ENCODE results near the gene DYNC2LI1. TPM values are rescaled to one million over a fixed set of nuclear protein-coding genes. Genes with fewer than 3 reads are reported as not detected.

DYNC2LI1 gene
- total and polyA plus RNA-seq, 2 donors: 11.8 to 70.8 TPM

DNA sequence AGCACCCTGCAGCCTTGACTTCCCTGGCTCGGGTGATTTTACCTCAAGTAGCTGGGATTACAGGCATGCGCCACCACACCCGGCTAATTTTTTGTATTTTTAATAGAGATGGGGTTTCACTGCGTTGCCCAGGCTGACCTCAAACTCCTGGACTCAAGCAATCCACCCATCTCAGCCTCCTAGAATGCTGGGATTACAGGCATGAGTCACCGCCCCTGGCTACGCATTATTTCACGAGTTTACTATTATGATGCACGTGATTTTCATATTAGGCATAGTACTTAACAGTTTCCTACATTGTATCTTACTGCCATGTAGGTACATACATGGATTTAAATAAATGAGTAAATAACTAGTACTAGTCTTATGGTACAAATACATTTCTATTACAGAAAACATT lies 4.4 kb downstream of the DYNC2LI1 start:
- no peak for DNase-seq (ENCODE audit: extremely low spot score)
- WGBS: 88% methylated on average over 8 of the region's 8 CpGs
- H3K36me3 ChIP-seq (ENCODE audit: insufficient read depth): no peaks in the 10 kb centered on the region

GRCh38 chr2:43787895-43788294 lies 14.1 kb downstream of the DYNC2LI1 start:
- H3K4me3 ChIP-seq (ENCODE audit: low read depth, low read length): no peak overlapping the region
- no peaks in the 10 kb centered on the region for H3K4me1 ChIP-seq (ENCODE audit: insufficient read depth)
- H3K27ac ChIP-seq (ENCODE audit: low read depth): no peak overlapping the region
- no peaks in the 10 kb centered on the region for H3K36me3 ChIP-seq (ENCODE audit: insufficient read depth)
- DNase-seq (ENCODE audit: extremely low spot score): no peak

More for the DNA sequence above, 4.4 kb downstream of the DYNC2LI1 start:
- Histone ChIP-seq H3K4me3 (ENCODE audit: low read depth, low read length) (no peak overlapping the region), H3K27ac (ENCODE audit: low read depth) (no peak overlapping the region), H3K4me1 (ENCODE audit: insufficient read depth) (no peaks in the 10 kb centered on the region)

DNA sequence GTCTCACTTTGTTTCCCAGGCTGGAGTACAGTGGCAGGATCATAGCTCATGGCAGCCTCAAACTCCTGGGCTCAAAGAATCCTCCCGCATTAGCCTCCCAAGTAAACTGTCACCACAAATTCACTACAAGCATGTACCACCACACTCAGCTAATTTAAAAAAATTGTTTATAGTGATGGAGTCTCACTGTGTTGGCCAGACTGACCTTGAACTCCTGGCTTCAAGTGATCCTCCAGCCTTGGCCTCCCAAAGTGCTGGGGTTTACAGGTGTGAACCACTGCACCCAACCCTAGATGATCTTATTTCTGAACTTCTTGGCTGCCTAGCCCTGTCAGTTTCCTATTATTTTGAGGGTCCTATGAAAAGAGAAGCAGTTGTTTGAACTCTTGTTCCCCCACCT lies 14.8 kb downstream of the DYNC2LI1 start:
- DNase-seq (ENCODE audit: extremely low spot score): no peak
- Histone ChIP-seq H3K36me3 (ENCODE audit: insufficient read depth) (no peaks in the 10 kb centered on the region), H3K4me3 (ENCODE audit: low read depth, low read length) (no peak overlapping the region), H3K27ac (ENCODE audit: low read depth) (no peak overlapping the region), H3K4me1 (ENCODE audit: insufficient read depth) (no peaks in the 10 kb centered on the region)
- WGBS: 98% methylated on average over 1 of the region's 1 CpG

DNA sequence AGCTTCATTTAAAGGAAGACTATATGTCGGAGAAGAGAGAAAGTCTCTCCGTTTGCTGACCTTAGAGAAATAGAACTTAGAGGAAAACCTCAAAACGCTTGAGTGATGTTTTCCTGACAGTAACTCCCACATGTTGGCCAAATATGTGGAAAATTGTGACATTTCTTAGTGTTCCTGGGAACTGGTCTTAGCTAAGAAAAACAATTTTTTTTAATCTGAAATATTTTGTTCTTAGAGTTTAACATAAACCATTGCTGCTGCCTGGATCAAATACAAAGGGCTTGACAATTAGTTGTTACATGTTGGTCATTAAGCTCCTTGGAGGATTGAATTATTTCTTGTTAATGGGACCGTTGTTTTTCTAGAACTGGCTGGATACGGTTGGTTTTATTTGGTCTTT lies 16.3 kb downstream of the DYNC2LI1 start:
- Histone ChIP-seq H3K4me3 (ENCODE audit: low read depth, low read length) (no peak overlapping the region), H3K27ac (ENCODE audit: low read depth) (no peak overlapping the region), H3K36me3 (ENCODE audit: insufficient read depth) (no peaks in the 10 kb centered on the region), H3K4me1 (ENCODE audit: insufficient read depth) (no peaks in the 10 kb centered on the region)
- no peak for DNase-seq (ENCODE audit: extremely low spot score)
- 80% methylated on average over 5 of the region's 5 CpGs for WGBS

DNA sequence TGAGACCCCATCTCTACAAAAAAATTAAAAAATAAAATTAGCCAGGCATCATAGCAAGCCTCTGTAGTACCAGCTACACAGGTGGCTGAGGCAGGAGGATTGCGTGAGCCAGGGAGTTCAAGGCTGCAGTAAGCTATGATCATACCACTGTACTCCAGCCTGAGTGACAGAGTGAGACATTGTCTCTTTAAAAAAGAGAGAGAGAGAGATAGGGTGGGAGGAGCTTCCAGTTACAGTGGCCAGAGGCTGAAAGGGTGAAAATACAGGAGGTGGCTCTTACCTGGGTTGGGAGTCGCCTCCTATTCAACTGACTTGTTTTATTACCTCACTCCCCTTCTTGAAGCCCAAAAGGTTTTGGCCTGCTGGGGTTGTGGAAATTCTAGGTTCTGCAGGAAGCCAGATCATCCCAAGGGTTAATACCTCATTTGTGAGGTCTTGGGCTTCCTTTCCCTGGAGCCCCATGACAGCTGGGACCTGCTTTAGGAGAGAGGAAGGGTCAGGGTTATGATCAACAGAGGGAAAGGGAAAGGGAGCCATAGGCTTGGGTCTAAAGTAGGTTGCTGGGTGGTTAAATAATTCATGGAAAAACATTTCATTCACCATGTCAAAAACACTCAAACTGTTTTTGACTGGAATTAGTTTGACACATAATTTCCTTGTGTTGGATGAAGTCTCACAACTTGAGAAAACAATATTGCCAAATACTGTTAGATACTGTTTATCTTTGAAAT lies 17.4 kb downstream of the DYNC2LI1 start:
- WGBS: 97% methylated on average over 2 of the region's 2 CpGs
- no peak overlapping the region for H3K4me3 ChIP-seq (ENCODE audit: low read depth, low read length)
- DNase-seq (ENCODE audit: extremely low spot score): no peak
- no peak overlapping the region for H3K27ac ChIP-seq (ENCODE audit: low read depth)
- no peaks in the 10 kb centered on the region for H3K4me1 ChIP-seq (ENCODE audit: insufficient read depth)
- H3K36me3 ChIP-seq (ENCODE audit: insufficient read depth): no peaks in the 10 kb centered on the region

- Histone ChIP-seq H3K4me1 (ENCODE audit: insufficient read depth) (no peaks in the 10 kb centered on the region), H3K36me3 (ENCODE audit: insufficient read depth) (no peaks in the 10 kb centered on the region), H3K27ac (ENCODE audit: low read depth) (no peak overlapping the region), H3K4me3 (ENCODE audit: low read depth, low read length) (no peak overlapping the region)
- 63% methylated on average over 3 of the region's 3 CpGs for WGBS
- no peak for DNase-seq (ENCODE audit: extremely low spot score)
These were observed 18.8 kb downstream of the DYNC2LI1 start for GRCh38 chr2:43792653-43793052.

DNA sequence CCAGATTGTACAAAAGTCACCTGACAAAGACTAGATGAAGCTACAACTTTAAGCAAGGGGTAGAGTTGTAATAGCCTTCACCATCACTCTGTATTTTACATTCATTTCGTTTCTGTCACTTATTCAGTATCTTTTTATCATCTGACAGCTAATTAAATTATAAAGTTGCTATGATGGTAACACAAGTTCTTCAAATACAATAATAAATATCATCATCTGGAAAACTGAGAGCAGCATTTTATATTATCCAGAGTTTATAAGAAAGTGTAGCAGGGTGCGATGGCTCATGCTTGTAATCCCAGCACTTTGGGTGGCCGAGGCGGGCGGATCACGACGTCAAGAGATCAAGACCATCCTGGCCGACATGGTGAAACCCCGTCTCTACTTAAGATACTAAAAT lies 21.1 kb downstream of the DYNC2LI1 start:
- H3K4me1 ChIP-seq (ENCODE audit: insufficient read depth): no peaks in the 10 kb centered on the region
- 94% methylated on average over 9 of the region's 9 CpGs for WGBS
- H3K27ac ChIP-seq (ENCODE audit: low read depth): no peak overlapping the region
- H3K4me3 ChIP-seq (ENCODE audit: low read depth, low read length): no peak overlapping the region
- H3K36me3 ChIP-seq (ENCODE audit: insufficient read depth): no peaks in the 10 kb centered on the region
- DNase-seq (ENCODE audit: extremely low spot score): no peak

GRCh38 chr2:43796206-43796605 lies 22.4 kb downstream of the DYNC2LI1 start:
- no peak for DNase-seq (ENCODE audit: extremely low spot score)
- H3K4me3 ChIP-seq (ENCODE audit: low read depth, low read length): no peak overlapping the region
- no peaks in the 10 kb centered on the region for H3K36me3 ChIP-seq (ENCODE audit: insufficient read depth)
- no peak overlapping the region for H3K27ac ChIP-seq (ENCODE audit: low read depth)
- H3K4me1 ChIP-seq (ENCODE audit: insufficient read depth): no peaks in the 10 kb centered on the region
- 76% methylated on average over 1 of the region's 1 CpG for WGBS

DNA sequence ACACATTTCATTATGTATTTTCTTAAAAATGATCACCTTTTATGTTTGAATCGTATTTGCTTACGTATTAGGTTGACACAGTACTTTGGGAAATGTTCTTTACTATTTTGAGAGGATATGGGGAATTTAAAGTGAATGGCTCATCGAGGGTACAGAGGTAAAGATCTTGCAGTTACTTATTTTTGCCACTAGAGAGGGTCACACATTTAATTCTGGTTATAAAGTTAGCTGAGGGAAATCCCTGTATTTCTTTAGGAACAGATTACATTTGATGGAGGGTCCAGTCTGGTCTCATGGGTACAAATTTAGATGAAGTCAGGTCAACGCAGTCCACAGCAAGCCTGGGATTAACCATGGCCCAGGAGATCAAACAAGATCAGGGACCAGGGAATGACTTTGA lies 24.5 kb downstream of the DYNC2LI1 start:
- no peaks in the 10 kb centered on the region for H3K36me3 ChIP-seq (ENCODE audit: insufficient read depth)
- 79% methylated on average over 4 of the region's 4 CpGs for WGBS
- no peak for DNase-seq (ENCODE audit: extremely low spot score)
- no peaks in the 10 kb centered on the region for H3K4me1 ChIP-seq (ENCODE audit: insufficient read depth)
- no peak overlapping the region for H3K27ac ChIP-seq (ENCODE audit: low read depth)
- no peak overlapping the region for H3K4me3 ChIP-seq (ENCODE audit: low read depth, low read length)

- no peak for DNase-seq (ENCODE audit: extremely low spot score)
- no peaks in the 10 kb centered on the region for H3K36me3 ChIP-seq (ENCODE audit: insufficient read depth)
- H3K4me3 ChIP-seq (ENCODE audit: low read depth, low read length): no peak overlapping the region
- H3K27ac ChIP-seq (ENCODE audit: low read depth): no peak overlapping the region
- no peaks in the 10 kb centered on the region for H3K4me1 ChIP-seq (ENCODE audit: insufficient read depth)
These were observed 27.1 kb downstream of the DYNC2LI1 start for GRCh38 chr2:43800894-43801293.

- DNase-seq (ENCODE audit: extremely low spot score): no peak
- Histone ChIP-seq H3K4me1 (ENCODE audit: insufficient read depth) (no peaks in the 10 kb centered on the region), H3K4me3 (ENCODE audit: low read depth, low read length) (no peak overlapping the region), H3K27ac (ENCODE audit: low read depth) (no peak overlapping the region), H3K36me3 (ENCODE audit: insufficient read depth) (no peaks in the 10 kb centered on the region)
- 95% methylated on average over 2 of the region's 2 CpGs for WGBS
These were observed 28.3 kb downstream of the DYNC2LI1 start for GRCh38 chr2:43802135-43802534.

GRCh38 chr2:43803113-43803512 lies 29.3 kb downstream of the DYNC2LI1 start:
- Histone ChIP-seq H3K27ac (ENCODE audit: low read depth) (no peak overlapping the region), H3K36me3 (ENCODE audit: insufficient read depth) (no peaks in the 10 kb centered on the region), H3K4me1 (ENCODE audit: insufficient read depth) (no peaks in the 10 kb centered on the region), H3K4me3 (ENCODE audit: low read depth, low read length) (no peak overlapping the region)
- 85% methylated on average over 1 of the region's 1 CpG for WGBS
- no peak for DNase-seq (ENCODE audit: extremely low spot score)

GRCh38 chr2:43806719-43807031 lies 32.8 kb downstream of the DYNC2LI1 start:
- H3K4me3 ChIP-seq (ENCODE audit: low read depth, low read length): no peak overlapping the region
- no peak for DNase-seq (ENCODE audit: extremely low spot score)
- whole genome bisulfite sequencing: 81% methylated on average over 2 of the region's 2 CpGs
- H3K36me3 ChIP-seq (ENCODE audit: insufficient read depth): peaks cover under 1% of the 10 kb centered on the region
- no peak overlapping the region for H3K27ac ChIP-seq (ENCODE audit: low read depth)
- H3K4me1 ChIP-seq (ENCODE audit: insufficient read depth): no peaks in the 10 kb centered on the region

- Histone ChIP-seq H3K4me3 (ENCODE audit: low read depth, low read length) (no peak overlapping the region), H3K36me3 (ENCODE audit: insufficient read depth) (peaks cover 3% of the 10 kb centered on the region), H3K4me1 (ENCODE audit: insufficient read depth) (no peaks in the 10 kb centered on the region), H3K27ac (ENCODE audit: low read depth) (no peak overlapping the region)
- DNase-seq (ENCODE audit: extremely low spot score): no peak
- 55% methylated on average over 2 of the region's 2 CpGs for WGBS
These were observed 36.6 kb downstream of the DYNC2LI1 start for GRCh38 chr2:43810452-43810851.

GRCh38 chr2:43810888-43811287 lies 37.0 kb downstream of the DYNC2LI1 start:
- WGBS: 70% methylated on average over 1 of the region's 1 CpG
- Histone ChIP-seq H3K27ac (ENCODE audit: low read depth) (no peak overlapping the region), H3K4me1 (ENCODE audit: insufficient read depth) (no peaks in the 10 kb centered on the region), H3K4me3 (ENCODE audit: low read depth, low read length) (no peak overlapping the region), H3K36me3 (ENCODE audit: insufficient read depth) (peaks cover 3% of the 10 kb centered on the region)
- DNase-seq (ENCODE audit: extremely low spot score): no peak
